ENCODE measurements around the gene FSIP1. TPM values are rescaled to one million over a fixed set of nuclear protein-coding genes. Genes with fewer than 3 reads are reported as not detected.

The FSIP1 gene
- total RNA-seq, 2 donors from 2014 or later: 0.14 to 0.21 TPM

DNA sequence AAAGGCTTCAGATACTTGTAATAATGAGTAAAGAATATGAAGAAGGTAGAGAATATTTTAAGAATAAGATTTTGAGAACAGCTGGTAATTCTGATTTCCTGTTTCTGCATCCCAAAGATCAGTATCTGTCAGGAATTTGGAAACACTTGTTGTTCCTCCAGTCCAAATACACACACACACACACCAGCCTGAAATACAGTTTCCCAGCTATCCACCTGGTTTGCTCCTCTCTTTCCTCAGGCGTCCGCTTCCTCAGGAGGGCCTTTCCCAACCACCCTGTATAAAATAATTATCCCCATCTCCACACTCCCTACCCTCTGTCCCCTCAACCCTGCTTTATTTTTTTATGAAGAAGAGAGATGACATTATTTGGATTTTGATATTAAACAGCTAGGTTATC, 2.0 kb upstream of the FSIP1 start:
- Histone ChIP-seq H3K27me3 (replicated peaks; ENCODE audit: insufficient read depth) (no peaks in the 10 kb centered on the region), H3K36me3 (no peaks in the 10 kb centered on the region), H3K9me3 (no peaks in the 10 kb centered on the region), H3K4me3 (no peak overlapping the region), H3K27ac (no peak overlapping the region), H3K4me1 (ENCODE audit: control insufficient read depth in 1 of 2, low read depth in 2 of 2) (peaks cover 9 to 21% of the 10 kb centered on the region in 2 donors)
- ATAC-seq (ENCODE audit: insufficient number of reproducible peaks, low FRiP score, low read depth) (no peak), DNase-seq (ENCODE audit: low spot score) (no peak)
- TF ChIP-seq, protein P1, sequence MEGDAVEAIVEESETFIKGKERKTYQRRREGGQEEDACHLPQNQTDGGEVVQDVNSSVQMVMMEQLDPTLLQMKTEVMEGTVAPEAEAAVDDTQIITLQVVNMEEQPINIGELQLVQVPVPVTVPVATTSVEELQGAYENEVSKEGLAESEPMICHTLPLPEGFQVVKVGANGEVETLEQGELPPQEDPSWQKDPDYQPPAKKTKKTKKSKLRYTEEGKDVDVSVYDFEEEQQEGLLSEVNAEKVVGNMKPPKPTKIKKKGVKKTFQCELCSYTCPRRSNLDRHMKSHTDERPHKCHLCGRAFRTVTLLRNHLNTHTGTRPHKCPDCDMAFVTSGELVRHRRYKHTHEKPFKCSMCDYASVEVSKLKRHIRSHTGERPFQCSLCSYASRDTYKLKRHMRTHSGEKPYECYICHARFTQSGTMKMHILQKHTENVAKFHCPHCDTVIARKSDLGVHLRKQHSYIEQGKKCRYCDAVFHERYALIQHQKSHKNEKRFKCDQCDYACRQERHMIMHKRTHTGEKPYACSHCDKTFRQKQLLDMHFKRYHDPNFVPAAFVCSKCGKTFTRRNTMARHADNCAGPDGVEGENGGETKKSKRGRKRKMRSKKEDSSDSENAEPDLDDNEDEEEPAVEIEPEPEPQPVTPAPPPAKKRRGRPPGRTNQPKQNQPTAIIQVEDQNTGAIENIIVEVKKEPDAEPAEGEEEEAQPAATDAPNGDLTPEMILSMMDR (IDR thresholded peaks at IDR 0.05): no peak

DNA sequence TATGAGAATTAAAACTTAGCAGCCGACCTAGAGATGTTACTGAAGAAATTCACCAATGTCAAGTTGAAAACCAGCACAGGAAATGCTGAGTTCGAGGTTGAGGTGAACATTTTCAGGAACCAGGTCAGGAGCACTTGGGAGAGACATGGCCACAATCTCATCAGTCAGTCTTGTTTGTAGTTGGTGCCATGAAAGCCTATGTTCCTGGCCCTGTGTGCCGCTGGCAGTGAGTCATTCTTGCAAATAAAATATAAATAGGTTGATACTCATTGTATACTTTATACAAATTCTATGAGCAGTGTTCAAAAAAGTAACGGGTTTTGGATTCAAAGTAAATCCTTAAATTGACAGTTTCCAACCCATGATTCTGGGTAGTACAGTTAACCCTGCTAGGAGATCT, 1.5 kb upstream of the FSIP1 start:
- DNase-seq (ENCODE audit: low spot score) (no peak), ATAC-seq (ENCODE audit: insufficient number of reproducible peaks, low FRiP score, low read depth) (no peak)
- no peak overlapping the region for H3K4me3 ChIP-seq
- H3K27ac ChIP-seq: no peak overlapping the region
- peaks cover 9 to 21% of the 10 kb centered on the region in 2 donors for H3K4me1 ChIP-seq (ENCODE audit: control insufficient read depth in 1 of 2, low read depth in 2 of 2)
- TF ChIP-seq, protein P1 (IDR thresholded peaks at IDR 0.05): no peak
- no peaks in the 10 kb centered on the region for H3K36me3 ChIP-seq
- H3K27me3 ChIP-seq (replicated peaks; ENCODE audit: insufficient read depth): no peaks in the 10 kb centered on the region
- H3K9me3 ChIP-seq: no peaks in the 10 kb centered on the region

DNA sequence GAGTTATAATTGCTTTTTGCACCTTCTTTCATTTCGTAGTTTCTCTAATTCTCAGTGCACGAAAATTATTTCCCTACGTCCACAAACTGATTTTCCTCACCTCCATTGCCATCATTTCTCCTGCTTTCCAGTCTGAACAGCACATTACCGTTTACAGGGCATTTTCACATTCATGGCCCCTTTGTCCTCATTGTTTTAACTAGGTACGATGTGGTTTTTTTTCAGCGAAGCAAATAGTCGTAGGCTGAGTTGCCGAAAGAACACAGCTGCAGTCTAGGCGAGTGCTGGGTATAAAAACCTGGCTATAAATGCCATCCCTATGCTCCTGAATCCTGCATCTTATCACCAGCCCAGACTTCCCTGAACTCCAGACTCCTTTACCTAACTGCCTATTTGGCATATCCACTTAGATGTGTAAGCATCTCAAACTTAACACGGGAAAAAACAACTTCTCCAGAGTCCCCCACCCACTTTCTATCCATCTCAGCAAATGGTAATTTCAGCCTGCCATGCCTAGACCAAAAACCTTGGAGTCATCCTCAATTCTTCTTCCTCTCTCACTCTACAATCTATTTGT, 691 bp upstream of the FSIP1 start:
- TF ChIP-seq, protein P1 (IDR thresholded peaks at IDR 0.05): no peak
- Histone ChIP-seq H3K27ac (peak overlapping the region; percentile 20 to 35), H3K4me3 (peak overlapping the region; percentile 91), H3K9me3 (no peaks in the 10 kb centered on the region), H3K27me3 (replicated peaks; ENCODE audit: insufficient read depth) (no peaks in the 10 kb centered on the region), H3K36me3 (no peaks in the 10 kb centered on the region), H3K4me1 (ENCODE audit: control insufficient read depth in 1 of 2, low read depth in 2 of 2) (peaks cover 9 to 21% of the 10 kb centered on the region in 2 donors)
- DNase-seq (ENCODE audit: low spot score) (no peak), ATAC-seq (ENCODE audit: insufficient number of reproducible peaks, low FRiP score, low read depth) (no peak)

DNA sequence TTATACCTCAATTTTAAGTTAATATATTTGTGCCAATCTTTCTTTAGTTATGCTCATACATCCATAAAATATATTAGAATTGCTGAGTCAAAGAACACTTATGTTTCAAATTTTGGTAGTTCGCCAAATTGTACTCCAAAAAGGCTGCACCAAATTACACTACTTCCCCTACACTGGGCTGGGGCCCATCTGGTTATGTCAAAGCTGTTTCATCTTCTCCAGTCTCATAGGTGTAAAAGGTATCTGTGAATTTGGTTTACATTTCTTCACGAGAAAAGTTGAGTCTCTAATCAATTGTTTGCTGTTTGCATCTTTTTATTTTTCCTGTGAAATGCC, 706 bp downstream of the FSIP1 start:
- Histone ChIP-seq H3K4me3 (peak overlapping the region; percentile 91), H3K27me3 (replicated peaks; ENCODE audit: insufficient read depth) (no peaks in the 10 kb centered on the region), H3K27ac (peak overlapping the region in 1 of 2 donors; percentile 31), H3K4me1 (ENCODE audit: control insufficient read depth in 1 of 2, low read depth in 2 of 2) (peaks cover 9 to 21% of the 10 kb centered on the region in 2 donors), H3K9me3 (no peaks in the 10 kb centered on the region), H3K36me3 (no peaks in the 10 kb centered on the region)
- DNase-seq (ENCODE audit: low spot score) (no peak), ATAC-seq (ENCODE audit: insufficient number of reproducible peaks, low FRiP score, low read depth) (no peak)
- TF ChIP-seq, protein P1 (IDR thresholded peaks at IDR 0.05): no peak

DNA sequence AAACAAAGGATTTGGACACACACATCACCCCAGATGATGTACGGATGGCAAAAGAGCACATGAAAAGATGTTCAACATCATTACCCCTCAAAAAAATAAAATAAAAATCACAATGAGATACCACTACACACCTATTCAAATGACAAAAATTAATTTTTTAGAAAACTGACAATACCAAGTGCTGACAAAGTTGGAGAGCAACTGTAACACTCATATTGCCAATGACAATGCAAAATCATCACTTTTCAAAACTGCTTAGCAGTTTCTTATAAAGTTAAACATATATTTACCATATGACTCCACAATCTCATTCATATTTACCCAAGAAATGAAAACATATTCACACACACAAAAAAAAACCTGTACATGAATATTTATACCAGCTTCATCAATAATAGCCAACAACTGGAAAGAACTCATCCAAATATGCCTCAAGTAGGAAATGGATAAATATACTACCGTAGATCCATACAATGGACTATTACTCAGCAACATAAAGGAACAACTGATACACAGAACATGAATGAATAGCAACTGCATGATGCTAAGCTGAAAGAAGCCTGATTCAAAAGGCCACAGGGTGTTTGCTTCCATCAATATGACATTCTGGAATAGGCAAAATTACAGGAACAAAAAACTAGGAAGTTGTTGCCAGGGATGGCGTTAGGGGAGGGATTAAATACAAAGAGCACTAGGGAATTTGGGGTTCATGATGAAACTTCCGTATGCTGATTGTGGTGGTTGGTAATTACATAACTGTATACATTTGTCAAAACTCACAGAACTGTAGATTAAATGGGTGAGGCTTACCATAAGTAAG, 1.3 kb downstream of the FSIP1 start:
- H3K27me3 ChIP-seq (replicated peaks; ENCODE audit: insufficient read depth): no peaks in the 10 kb centered on the region
- H3K9me3 ChIP-seq: no peaks in the 10 kb centered on the region
- TF ChIP-seq, protein P1 (IDR thresholded peaks at IDR 0.05): no peak
- no peak for ATAC-seq (ENCODE audit: insufficient number of reproducible peaks, low FRiP score, low read depth)
- H3K4me3 ChIP-seq: peak overlapping the region; percentile 91
- no peak overlapping the region for H3K27ac ChIP-seq
- H3K4me1 ChIP-seq (ENCODE audit: control insufficient read depth in 1 of 2, low read depth in 2 of 2): peaks cover 9 to 21% of the 10 kb centered on the region in 2 donors
- DNase-seq (ENCODE audit: low spot score): no peak
- H3K36me3 ChIP-seq: no peaks in the 10 kb centered on the region
